ENCODE results near the gene CD200R1L.

CD200R1L gene

DNA sequence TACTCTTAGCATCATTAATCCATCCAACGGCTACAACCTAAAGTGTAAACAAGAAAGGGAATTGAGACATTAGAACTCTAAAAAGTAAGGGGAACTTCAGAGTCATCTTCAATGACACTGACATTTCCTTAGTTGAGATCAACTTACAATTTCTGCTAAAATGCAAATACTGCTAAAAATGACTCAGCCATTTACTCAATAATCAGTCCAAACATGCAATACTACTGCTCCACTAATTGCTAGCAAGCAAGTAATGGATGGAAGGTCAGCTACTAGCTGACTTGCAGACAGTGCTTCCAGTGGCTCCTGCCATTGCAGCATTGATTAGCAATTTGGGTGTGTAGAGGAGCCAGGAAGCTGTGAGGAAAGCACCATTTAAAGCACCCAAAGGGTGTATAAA, 28.4 kb downstream of the CD200R1L start:
- DNase-seq (ENCODE audit: low read depth) = peak; percentile 35

DNA sequence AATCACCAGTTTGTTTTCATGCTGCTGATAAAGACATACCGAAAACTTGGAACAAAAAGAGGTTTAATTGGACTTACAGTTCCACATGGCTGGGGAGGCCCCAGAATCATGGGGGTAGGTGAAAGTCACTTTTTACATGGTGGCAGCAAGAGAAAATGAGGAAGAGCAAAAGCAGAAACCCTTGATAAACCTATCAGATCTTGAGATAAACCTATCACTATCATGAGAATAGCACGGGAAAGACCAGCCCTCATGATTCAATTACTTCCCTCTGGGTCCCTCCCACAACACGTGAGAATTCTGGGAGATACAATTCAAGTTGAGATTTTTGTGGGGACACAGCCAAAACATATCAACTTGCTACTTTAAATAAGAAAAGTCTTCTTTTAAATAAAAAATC, 28.9 kb downstream of the CD200R1L start:
- no peak for DNase-seq (ENCODE audit: low read depth)

DNA sequence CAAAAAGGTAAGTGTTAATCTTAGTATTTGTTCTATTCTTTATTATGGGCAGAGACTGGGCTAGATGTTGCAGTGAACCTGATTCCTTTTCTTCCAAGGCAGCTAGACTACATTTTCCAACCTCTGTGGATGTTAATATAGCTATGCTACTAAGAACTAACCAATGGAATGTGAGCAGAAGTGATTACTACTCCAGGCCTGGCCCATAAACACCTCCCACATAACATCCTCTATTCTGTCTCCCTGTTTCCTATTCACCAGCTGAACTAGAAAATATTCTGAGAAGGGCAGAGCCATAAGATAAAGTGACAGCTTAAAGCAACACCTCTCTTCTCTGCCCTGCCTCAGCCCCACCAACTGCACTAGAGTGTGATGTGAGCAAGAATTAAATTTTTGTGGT, 29.4 kb downstream of the CD200R1L start:
- no peak for DNase-seq (ENCODE audit: low read depth)

DNA sequence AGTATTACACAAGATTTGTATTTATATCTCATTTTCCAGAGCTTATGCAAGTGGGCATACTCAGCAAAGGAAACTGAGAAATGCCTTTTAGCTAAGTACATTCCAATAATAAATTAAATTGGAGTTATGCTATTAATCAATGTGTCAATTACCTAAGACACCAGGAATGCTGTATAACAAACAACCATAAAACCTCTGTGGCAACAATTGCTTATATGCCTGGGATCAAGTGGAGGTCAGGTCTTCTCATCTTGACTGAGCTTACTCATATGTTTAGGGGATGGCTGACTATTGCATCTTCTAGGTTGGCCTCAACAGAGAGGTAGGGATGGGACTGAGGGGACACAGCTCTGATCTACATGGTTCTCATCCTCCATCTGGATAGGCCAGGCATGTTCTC, 30.7 kb downstream of the CD200R1L start:
- peak; percentile 55 for DNase-seq (ENCODE audit: low read depth)

DNA sequence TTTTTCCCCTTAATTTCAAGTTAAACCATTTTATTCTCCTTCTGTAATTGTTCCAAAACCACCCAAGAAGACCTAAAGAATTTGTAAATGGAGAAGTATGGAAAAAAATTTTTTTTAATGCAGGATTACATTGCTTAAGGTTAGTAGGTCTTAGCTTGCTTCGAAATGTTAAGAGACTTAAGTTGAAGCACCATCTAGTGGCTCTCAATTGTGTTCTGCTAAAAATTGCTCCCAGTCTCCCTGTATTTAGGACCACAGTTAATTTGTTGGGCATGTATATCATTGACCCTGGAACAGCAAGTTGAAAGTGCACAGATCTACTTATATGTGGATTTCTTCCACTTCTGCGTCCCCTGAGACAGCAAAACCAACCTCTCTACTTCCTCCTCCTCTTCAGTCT, 32.4 kb downstream of the CD200R1L start:
- peak; percentile 74 for DNase-seq (ENCODE audit: low read depth)

DNA sequence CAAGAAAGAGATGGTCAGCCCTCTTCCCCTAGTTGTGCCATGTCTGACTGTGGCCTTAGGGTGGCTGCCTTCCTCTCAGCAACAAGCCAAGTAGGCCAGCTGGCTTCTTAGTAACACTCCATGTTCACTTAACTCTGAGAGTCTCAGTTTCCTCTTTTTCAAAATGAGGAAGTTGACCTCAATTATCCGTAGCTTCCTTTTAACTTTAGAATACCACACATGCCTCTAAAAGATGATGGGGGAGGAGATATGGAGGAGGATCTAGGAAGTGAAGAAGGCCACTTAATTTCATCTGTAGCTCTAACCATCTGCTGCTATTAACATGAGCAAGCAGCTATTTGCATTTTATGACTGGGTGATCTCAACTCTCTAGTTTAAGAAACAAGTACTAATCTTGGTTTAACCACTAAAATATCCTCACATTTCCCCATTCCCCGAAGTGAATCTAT, 32.9 kb downstream of the CD200R1L start:
- no peak for DNase-seq (ENCODE audit: low read depth)

DNA sequence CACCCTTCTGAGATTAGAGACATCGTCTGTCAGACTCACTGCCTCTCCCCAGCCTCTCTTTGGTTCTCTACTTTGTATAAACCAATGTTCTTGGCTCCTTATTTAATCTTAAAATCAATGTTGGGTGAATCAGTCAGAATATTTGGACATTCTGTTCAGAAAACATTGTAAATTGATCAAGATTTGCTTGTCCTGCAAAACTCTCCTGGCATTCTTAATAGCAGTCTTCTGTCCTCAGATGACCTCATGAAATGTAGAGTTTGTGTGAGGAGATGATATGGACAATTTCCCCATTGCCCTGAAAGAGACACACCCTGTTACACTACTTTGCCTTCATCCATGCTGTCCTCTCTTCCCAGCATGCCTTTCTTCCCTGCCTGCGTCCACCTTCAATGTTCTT, 33.6 kb downstream of the CD200R1L start:
- DNase-seq (ENCODE audit: low read depth) = no peak

DNA sequence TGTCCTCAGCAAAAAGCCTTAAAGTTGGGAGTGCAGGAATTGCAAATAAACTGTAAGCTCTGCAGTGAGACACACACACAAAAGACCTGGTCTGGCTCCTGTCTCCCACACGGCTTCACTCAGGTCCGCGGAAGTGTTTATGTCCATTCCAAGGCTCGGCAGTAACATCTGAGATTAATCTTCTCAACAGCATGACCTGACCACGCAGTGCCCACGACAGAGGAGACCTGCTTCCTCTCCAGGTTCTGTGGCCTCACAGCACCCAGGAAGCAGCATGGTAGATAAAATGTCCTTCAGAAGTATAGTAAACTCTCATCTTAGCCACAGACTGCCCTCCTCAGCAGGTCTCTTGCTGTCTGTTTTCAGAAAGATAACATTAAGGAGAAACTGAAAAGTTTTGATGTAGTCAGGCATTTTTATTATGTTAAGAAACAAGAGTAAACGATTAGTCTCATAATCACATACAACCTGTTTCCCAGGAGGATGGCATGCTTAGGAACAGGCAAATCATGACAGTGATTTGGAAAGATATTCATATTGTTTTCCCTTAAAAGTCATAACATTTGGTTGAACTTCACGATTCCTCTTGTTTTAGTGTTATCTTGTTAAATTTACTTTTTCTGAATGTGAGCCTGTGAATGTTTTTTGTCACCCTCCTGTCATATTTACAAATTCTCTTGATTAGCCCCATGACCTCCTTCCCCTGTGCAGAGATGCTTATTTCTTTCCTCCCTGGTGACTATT, 34.6 kb downstream of the CD200R1L start:
- no peak for DNase-seq (ENCODE audit: low read depth)

DNA sequence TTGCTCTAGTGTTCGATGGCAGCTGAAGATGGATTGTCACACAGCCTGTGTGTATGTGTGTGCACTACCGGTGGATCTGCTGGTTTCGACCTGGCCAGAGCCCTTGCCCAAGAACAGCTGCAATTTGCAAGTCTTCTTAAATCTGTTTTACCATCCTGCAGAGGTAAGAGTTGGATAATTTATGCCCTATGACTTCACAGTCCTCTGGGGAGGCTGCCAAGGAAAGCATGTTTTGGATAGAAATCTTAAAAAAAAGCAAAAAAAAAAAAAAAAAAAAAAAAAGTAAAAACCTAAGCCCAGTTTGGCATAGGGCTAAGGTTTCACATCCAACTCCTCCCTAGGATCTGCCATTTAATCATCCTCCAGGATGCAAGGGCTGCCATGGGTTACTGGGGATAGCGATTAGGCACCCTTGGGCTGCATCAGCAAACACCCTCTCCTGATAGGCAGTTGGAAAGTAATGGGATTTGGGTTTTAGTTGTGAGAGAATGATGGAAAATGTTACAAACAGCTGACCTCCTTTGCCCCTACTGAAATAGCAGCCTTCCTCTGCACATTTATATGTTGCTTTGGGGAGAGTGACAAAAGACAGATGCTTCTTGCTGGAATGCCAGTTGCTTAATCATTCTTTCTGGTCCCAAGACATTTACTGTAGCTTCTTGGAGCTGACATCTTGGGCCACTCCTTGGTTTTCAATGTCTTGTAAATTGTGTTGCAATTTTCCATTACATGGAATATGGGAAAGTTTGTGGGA, 35.4 kb downstream of the CD200R1L start:
- no peak for DNase-seq (ENCODE audit: low read depth)

DNA sequence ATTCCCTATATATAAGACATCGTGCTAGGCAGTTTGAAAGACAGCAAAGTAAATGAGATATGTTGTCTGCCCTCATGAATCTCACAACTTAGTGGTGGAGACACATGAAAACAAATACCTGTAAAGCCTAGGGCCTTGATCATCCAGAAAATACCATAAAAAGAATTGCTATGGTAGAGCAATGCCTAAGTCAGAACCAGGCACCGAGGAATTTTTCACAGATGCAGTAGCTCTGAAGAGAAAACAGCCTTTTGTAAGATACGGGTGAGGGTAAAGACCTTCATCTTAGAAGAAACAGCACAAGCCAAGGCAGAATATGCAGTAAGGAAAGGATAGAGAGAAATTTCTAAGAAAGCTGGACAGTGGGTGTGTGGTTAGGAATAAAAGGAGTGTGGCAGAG, 36.1 kb downstream of the CD200R1L start:
- no peak for DNase-seq (ENCODE audit: low read depth)

DNA sequence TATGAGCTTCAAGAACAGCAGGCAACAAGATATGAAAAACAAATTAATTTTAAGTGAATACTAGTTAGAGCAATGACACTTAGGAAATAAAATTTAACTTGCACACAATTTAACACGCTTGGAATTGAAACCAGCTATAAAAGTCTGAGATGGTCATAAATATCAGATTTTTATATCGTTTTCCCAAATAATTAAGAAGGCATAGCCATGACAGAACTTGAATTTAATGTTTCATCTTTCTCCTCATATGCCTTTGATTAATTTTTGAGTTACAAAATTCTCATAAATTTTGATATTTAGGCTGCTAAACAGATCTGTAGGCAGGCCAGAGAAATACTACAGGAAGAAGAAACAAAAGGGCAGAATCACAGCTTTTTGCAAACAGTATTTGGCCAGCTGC, 38.5 kb downstream of the CD200R1L start:
- no peak for DNase-seq (ENCODE audit: low read depth)

DNA sequence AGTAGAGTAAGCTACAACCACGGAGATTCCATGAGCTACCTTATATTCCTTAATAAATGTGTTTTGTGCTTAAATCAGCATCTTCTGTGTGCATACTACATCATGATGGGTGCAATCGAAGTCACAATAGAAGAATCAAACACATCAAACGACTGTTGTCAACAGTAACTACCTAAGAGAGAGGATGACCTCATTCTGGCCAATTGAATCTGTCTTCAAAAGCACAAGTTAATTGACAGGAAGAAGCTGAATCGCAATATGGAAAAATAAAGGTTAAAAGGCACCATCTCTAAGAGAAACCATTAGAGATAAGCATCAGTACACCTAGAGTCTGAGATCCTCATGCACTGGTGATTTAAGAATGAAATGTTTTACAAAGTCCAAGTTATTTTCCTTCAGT, 39.0 kb downstream of the CD200R1L start:
- no peak for DNase-seq (ENCODE audit: low read depth)

DNA sequence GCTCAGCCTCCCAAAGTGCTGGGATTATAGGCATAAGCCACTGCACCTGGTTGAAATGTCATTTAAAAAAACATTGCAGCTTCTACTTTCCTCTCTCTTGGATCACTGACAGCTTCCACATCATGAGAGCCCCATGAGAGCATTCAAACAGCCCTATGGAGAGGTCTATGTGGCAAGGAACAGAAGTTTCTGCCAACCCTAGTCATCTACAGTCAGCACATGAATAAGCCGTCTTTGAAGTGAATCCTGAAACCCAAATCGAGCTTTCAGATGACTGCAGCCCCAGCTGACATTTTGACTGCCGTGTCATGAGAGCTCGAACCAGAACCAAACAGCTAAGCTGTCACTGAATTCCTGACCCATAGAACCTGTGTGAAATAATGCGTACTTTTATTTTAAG, 39.8 kb downstream of the CD200R1L start:
- DNase-seq (ENCODE audit: low read depth) = no peak

DNA sequence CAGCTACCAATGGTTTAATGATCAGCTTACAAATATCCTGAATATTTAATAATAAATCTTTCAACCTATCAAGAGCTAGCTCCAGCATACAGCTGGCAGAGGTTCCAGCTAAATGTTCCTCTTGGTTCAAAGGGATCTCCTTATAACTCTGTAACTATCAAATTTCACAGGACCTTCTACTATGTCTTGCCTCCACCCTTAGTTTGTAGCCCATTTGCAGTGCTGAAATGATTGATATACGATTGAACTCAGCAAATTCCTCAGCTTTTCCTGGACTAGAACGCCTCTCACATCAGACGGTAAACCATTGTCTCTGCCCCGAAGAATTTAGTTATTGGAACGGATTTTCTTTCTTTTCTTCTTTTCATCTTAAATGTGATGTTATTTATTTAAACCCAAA, 41.5 kb downstream of the CD200R1L start:
- DNase-seq (ENCODE audit: low read depth) = no peak

DNA sequence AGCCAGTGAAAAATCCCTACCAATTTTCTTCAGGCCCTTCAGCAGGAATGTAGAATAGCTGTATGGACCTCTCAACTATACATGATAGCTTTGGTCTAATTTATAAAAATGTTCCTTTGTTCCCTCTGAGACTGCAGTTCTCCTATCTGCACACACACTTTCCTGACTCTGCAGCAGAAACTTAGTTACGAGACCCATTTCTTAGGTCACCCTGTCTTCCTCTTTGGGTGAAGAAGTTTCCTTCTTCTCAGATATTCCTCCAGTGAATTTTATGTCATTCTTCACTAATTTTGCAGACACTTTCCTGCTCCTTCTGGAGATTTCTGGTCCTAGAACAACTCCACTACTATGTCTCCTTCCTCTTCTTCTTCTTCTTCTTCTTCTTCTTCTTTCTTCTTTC, 42.6 kb downstream of the CD200R1L start:
- DNase-seq (ENCODE audit: low read depth) = no peak

DNA sequence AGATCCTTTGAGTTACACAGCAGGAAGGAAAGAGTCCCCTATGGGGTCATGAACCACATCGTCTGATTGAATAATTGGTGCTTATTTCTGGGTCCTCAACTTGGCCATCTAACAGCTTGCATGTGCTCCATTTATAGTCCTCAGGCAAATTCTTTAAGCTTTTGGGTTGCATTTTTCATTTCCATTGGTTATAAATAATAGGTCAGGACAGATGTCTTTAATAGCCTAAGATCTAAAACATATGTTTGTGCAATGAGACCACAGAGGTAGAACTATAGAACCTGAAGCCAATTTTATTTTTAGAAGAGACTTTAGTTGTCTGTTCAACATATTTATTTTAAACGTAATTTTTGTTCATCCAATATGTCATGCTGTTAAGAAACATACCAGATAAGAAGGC, 43.2 kb downstream of the CD200R1L start:
- no peak for DNase-seq (ENCODE audit: low read depth)

DNA sequence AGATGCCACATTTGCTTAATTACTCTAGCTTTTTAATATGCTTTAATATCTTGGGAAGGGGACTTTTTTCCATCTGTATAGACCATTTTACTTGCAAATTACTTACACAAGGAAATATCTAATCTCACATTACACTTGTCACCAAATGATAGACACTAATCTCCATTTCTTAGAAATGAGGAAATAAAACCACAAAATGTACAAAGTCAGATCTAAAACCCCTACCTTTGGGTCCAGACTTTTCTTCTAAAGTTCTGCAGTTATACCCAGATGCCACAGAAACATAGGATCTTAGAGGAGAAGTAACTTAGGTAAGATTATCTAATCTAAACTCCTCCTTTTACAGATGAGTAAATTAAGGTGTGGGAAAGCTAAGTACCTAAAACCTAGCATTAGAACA, 44.3 kb downstream of the CD200R1L start:
- DNase-seq (ENCODE audit: low read depth) = no peak

DNA sequence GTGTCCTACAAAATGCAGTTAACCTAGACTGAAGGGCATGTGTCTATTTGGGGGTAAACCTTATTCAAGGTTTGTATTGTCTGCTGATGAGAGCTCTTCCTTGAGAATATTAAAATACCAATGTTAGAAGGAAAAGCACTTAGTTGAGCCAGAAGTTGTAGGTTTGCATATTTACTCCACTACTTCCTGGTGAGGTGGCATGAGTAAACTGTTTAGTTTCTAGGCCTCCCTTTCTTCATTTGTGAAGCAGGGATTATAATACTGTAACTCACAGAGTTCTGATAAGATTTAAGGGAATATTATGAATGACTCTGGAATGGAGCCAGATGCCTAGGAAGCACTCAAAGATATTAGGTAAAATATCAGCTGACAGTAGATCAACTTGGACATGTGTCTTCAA, 46.7 kb downstream of the CD200R1L start:
- peak; percentile 12 for DNase-seq (ENCODE audit: low read depth)

DNA sequence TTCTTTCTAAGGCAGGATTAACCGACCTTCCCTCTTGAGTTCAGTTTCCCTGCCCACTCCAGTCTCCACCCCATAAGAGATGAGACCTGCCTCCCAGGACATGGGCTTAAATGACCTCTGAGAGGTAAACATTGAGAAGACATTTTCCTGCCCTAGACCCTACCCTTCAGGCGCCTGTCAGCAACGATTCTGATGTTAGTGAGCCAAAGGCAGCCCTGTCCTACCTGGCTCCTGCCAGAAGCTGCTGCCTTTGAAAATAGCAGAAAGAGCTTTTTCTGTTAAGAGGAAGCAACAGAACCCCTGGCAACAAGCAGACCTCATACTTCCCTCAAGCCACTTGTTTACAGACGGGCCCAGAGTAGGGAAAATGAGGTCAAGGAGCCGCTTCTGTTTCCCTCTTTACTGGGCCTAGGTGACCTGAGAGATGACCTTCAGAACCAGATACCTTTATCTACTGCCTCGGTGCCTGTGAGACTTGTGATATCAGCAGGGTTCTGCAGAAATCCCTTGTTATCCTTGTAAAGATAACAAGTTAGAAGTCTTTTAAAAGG, 52.0 kb downstream of the CD200R1L start:
- DNase-seq (ENCODE audit: low read depth) = no peak

DNA sequence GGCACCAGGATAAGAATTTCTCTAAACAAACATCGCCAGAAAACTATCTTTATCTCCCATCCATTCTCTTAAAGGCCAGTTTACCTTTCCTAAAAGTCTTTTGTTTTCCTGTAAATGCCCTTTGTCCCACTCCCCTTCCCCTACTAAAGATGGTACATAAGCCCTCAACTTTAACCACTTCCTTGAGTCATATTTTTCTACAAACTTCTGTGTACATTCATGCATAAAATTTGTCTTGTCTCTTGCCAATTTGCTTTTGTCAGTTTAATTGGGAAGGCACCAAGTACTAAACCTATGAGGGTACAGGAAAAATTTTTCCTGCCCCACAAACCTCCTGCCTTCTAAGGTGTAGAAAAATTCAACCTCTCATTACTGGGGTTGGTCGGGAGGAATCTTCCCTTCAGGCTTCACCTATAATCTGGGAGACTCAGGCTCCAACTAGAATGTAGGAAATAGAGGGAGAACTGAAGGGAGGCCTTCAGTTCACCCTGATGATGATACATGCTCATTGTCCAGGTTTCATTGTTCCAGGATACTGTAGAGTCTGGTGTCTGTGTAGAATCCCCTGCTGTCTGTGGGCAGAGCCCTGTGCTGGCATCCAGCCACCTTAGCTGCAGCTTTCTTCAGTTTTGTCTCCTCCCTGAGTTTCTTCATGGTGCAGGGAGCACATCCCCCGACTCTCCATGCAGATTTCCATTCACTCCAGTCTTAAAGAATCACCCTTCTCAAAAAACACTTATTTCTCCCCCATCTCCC, 53.2 kb downstream of the CD200R1L start:
- DNase-seq (ENCODE audit: low read depth) = no peak

DNA sequence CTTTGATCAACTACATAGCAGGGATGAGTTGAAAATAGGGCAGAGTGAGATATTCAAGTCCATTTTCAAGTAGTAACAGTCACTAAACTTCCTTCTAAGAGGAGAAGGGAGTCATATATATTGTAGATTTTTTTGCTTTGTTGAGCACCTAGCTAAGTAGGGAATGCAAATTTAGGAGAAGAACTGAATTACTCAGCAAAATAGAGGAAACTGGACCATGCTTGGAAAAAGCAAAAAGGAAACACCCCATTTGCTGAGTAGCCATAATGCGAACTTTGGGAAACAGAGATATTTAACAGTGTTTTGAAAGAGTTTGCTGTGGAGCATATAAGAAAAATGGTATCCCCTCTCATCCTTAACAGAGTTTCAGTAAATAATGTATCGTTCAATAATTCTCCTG, 54.9 kb downstream of the CD200R1L start:
- no peak for DNase-seq (ENCODE audit: low read depth)

DNA sequence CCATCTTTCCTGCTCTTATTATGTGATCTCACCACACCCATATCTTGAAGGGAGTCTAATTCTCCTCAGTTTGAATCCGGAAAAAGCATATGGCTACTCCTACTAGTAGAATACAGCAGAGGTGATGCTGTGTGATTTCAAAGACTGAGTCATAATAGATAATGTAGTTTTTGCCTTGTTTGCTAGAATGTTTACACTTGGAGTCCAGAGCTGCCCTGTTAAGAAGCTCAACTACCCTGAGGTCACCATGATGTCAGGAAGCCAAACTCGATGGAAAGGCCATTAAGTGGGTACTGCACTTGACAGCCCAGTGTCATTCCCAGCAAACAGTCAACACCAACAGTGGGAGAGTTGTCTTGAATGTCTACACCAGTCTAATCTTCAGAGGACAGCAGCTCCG, 56.9 kb downstream of the CD200R1L start:
- no peak for DNase-seq (ENCODE audit: low read depth)

Measured in ELR (cell line).